GM19438 (cell line): ENCODE measurements around the gene POLDIP2.

Source experiments
- ATAC-seq: cut with Tn5 transposase; IDR thresholded peaks from one replicate; pipeline ENCODE4 v1.9.1; 2021; ENCODE audit warnings: low read depth; ENCODE audit not compliant: unreplicated experiment

The POLDIP2 gene

GRCh38 chr17:28367641-28368305, 10.4 kb upstream of the POLDIP2 start:
- ATAC-seq, result no peak

- no peak for ATAC-seq
These were observed 9.3 kb upstream of the POLDIP2 start for GRCh38 chr17:28366605-28367004.

GRCh38 chr17:28365487-28365886, 8.2 kb upstream of the POLDIP2 start:
- no peak for ATAC-seq

- ATAC-seq, result no peak
These were observed 7.5 kb upstream of the POLDIP2 start, which contains the start of gene SEBOX for GRCh38 chr17:28364665-28365363. SEBOX (minus strand) TSS chr17:28365199; CDS start chr17:28365151, 48 bp downstream.

GRCh38 chr17:28363776-28364650, 6.7 kb upstream of the POLDIP2 start:
- ATAC-seq, result no peak

GRCh38 chr17:28363186-28363585, 5.9 kb upstream of the POLDIP2 start:
- ATAC-seq, result no peak

GRCh38 chr17:28357901-28358197, 522 bp upstream of the POLDIP2 start:
- ATAC-seq, result no peak

- no peak for ATAC-seq
These were observed 7.1 kb downstream of the POLDIP2 start for GRCh38 chr17:28350271-28350670.

- ATAC-seq, result no peak
These were observed 8.3 kb downstream of the POLDIP2 start for GRCh38 chr17:28348979-28349378.

GRCh38 chr17:28347261-28347891, 10.0 kb downstream of the POLDIP2 start:
- no peak for ATAC-seq

GRCh38 chr17:28346746-28347246, 10.5 kb downstream of the POLDIP2 start:
- no peak for ATAC-seq

GRCh38 chr17:28346199-28346580, 11.1 kb downstream of the POLDIP2 start:
- no peak for ATAC-seq

GRCh38 chr17:28345419-28346198, 11.7 kb downstream of the POLDIP2 start:
- ATAC-seq, result no peak

- ATAC-seq, result no peak
These were observed 12.9 kb downstream of the POLDIP2 start for GRCh38 chr17:28344435-28344901.

GRCh38 chr17:28344011-28344410, 13.3 kb downstream of the POLDIP2 start:
- no peak for ATAC-seq

GRCh38 chr17:28343491-28343932, 13.8 kb downstream of the POLDIP2 start:
- no peak for ATAC-seq

- ATAC-seq, result no peak
These were observed 15.0 kb downstream of the POLDIP2 start for GRCh38 chr17:28342313-28342712.

GRCh38 chr17:28341516-28341915, 15.8 kb downstream of the POLDIP2 start:
- no peak for ATAC-seq

- no peak for ATAC-seq
These were observed 17.0 kb downstream of the POLDIP2 start for GRCh38 chr17:28340374-28340773.

GRCh38 chr17:28339431-28339830, 17.9 kb downstream of the POLDIP2 start:
- no peak for ATAC-seq
